Temporal lobe (tissue), 2 donors: ENCODE results near the gene SSX1. TPM values are rescaled to one million over a fixed set of nuclear protein-coding genes. Genes with fewer than 3 reads are reported as not detected.

Experiments used
- small RNA-seq: library from RNA; depleted of rRNA; stranded (forward); fragments of <200 nt; gene quantifications from one replicate; pipeline ENCODE3, GENCODE V24; 2014; ENCODE audit warnings: low replicate concordance
- total RNA-seq: library from RNA; depleted of rRNA; stranded (reverse); fragments of >200 nt; gene quantifications from one replicate; pipeline ENCODE4 v1.2.3, GENCODE V29; 2014

Gene SSX1
- total RNA-seq, 1 donor from 2014 or later, result not detected

Small RNA genes lying within 50 kb of the gene (small RNA-seq; reads per million reads assigned to genes)
- gene AC245047.3 (not detected), gene AC245047.4 (not detected), gene RNA5SP503 (not detected)

Other genes starting within 250 kb of the SSX1 start
- 0.25 TPM for gene SPACA5, start 248.4 kb upstream of the SSX1 start, total RNA-seq
- 5.9 TPM for gene ZNF630, start 183.8 kb upstream of the SSX1 start, total RNA-seq
- not detected for gene SPACA5B, start 124.8 kb upstream of the SSX1 start, total RNA-seq
- gene SSX5, start 58.6 kb upstream of the SSX1 start, total RNA-seq, result not detected
- not detected for gene SSX3, start 101.3 kb downstream of the SSX1 start, total RNA-seq
- not detected for gene SSX4, start 128.1 kb downstream of the SSX1 start, total RNA-seq
- gene SSX4B, start 156.6 kb downstream of the SSX1 start, total RNA-seq, result not detected
- 19.7 TPM for gene SLC38A5, start 214.9 kb downstream of the SSX1 start, total RNA-seq
- gene FTSJ1, start 220.8 kb downstream of the SSX1 start, total RNA-seq, result 34.9 TPM